Ecto neural progenitor cell (in vitro differentiated cells): Measurements from ENCODE around the gene IVL.

Experiments used
- DNase-seq: peaks from one replicate; pipeline ENCODE4 v3.0.0-alpha.2; 2018; ENCODE audit warnings: low spot score

The IVL gene

DNA sequence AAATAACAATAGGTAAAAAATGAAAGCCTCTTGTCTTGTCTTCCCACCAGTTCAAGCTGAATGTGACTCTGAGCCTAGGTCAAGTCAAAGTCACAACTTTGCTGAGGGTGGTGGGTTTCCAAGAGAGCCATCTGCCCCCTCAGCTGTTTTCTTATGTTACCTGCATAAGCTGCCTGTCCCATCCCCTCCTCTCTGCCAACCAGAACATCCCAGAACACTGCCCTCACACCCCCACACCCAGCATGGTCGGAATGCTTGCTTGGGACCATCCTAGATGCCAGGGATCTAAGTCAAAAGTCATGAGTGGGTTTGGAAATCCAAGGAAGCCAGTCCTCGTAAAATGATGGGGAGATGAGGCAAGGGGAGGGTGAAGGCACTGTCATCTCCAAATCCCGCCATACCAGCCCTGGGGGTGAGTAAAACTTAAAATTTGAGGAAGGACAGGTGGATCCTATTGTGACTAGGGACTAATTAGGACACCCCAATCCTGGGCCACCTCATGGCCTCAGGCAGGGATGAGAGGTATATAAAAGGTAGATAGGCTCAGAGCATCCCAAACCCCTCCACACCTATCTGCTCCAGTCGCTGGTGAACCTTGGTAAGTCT is 38.4 kb downstream of the IVL start, which contains the start of gene SPRR5:
Gene SPRR5, plus strand, starts transcription at position 556 of the 606 bp plus-strand sequence. CDS start 1,349 bp downstream, outside the sequence.
- no peak for DNase-seq

DNA sequence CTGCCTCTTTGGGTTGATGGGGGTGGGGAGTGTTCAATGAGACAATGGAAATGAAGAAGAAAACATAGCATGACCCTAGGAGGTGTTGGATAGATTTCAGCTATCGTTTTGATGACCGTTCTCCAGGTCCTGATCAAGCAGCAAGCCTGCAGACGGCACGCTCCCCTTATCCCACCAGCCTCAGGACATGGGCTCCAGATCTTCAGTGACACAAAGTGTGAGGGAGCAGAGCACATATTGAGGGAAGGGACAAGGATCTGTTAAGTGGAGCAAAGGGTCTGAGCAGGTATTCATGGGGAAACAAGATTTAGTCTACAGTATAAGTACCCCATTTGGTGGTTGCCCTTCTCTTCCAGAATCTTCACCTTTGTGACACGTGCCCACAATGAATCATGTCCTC is 43.4 kb downstream of the IVL start:
- no peak for DNase-seq

DNA sequence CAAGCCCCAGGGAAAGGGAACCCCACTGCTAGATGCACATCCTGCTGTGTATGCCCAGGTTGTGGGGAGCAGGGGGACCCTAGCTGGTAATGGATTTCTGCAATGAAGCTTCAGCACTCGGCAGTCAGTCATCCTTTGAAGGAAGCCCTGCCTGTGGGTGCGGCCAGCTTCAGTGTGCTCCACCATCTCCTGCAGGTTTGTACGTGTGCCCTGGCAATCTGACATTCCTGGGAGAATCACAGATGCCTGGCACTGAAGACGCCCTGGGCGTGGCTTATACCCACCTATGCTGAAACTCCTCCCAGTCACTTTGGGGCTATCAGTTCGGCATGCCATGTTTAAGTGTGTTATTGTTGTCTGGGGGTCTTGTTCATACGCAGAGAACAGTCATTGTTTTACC is 45.4 kb downstream of the IVL start:
- DNase-seq: no peak

DNA sequence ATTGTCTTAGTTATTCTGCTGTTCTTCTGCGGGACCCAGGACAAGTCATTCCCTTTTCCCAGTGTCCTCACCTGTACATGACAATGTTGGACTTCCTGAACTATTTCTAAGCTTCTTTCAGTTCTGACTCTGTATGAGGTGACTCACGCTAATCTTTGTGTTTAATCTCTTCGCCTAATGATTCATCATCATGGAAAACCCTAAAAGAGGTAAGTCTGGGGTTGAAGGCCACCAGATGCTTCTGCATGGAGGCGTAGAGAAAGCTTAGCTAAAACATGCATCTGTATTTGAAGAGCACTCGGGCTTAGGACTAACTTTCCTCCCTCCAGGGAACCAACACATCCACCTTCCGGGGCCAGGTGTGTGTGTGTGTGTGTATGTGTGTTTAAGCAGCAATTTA is 46.1 kb downstream of the IVL start:
- no peak for DNase-seq

DNA sequence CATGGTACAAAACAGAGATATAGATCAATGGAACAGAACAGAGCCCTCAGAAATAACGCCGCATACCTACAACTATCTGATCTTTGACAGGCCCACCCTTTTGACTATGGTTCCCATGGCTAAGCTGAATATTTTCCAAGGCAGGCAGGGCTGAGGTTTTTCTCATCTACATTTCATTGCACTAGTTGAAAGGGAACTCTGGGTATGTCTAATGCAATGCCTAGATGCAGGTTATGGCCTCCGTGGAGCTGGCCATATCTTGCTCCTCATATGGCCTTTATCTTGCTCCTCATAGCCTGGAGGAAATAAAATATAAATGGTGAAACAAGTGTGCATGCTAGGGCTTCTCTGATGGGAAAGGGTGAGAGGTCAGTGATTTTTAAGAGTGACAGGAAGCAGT is 49.2 kb downstream of the IVL start:
- DNase-seq: no peak

DNA sequence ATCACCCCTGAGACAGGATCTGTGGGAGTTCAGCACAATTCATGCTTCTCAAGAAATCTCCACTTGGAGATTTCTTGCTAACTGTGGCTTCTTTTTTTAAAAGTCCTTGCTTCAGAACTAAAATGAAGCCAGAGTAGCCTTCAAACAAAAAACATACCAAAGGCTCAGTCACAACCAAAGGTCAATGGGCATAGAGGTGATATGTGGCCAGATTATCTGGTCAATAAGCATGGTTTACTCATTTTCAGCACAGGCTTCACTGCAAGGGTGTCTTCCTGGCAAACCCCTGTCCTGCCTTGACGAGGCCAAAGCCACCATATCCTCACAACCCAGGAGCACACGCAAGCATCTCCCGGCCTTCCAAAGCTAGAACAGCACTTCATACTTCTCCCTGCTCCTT is 50.9 kb downstream of the IVL start:
- DNase-seq: no peak

DNA sequence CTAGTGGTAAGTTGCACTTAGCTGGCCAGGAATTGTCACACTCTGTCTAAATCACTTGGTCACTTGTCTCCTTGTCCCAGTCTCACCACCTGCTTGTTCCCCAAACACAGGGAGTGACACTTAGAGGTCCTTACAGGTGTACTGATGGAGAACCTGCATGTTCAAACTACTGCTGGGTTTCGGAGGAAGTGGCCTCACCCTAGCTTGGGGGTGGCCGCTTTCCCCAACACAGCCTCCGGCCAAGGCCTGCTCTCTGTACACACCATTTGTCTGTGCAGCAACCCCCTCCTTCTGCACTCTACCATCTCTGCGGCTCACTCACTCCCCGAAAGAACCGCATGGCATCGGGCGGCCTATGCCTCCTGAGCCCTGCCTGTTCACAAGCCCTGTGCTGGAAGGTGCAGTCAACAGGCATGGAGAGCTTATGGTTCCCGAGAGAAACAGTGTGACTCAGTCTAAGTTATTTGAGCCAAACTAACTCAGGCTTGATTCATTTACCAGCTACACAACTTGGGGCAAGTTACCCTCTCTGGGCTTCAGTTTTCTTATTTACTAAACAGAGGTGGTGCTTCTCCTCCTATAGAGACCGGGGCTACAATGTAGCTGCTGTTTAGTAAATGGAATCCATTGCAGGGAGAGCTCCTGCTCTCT is 51.6 kb downstream of the IVL start:
- no peak for DNase-seq

DNA sequence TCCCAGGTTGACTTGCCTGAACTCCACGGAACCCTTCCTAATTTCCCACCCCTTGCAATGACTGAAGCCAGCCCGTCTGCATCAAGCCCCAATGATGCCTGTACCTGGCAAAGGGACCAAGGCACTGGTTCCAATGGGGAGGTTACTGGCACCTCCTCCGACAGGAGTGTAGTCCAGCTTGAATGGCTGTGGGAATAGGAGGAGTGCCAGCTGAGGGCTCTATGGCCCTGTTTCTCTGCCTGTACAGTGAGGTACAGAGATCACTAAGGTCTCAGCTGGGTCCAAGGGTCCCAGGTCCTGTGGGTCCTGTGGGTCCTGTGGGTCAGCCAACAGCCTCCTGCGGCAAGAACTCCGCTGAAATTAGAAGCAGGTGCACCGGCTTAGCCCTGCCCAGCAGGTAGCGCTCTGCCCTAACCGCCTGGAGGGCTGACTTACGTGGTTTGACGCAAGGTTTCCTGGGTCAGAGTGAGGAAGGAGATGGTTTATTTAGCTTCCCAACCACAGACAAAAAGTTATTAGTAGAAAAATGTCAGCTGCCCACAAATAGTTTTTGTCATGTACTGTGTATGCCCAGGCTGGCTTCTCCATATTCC is 52.2 kb downstream of the IVL start:
- DNase-seq: no peak
